ENCODE measurements around the gene MTSS2.

DNA sequence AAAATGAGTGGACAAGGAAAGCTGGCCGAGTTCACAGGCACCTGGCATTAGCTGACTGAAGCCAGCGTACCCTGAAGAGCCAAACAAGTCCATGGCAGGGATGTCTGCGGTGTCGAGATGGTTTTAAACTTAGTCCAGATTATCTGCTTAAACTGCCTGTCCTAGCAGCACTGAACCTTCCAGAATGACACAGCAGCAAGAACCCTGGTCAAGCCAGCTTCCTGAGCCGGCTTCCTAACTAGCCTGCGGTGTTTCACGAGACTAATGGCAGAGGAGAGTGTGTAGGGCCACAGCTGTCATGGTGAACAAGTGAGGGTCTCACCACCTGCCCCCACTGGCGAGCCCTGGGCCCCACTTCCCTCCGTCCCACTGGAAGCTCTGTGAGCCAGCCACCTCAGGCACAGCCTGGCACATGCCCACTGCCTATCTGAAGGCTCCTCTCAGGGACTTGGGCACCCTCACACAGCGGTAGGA is 28.8 kb upstream of the MTSS2 start:
- TF ChIP-seq, protein P1, sequence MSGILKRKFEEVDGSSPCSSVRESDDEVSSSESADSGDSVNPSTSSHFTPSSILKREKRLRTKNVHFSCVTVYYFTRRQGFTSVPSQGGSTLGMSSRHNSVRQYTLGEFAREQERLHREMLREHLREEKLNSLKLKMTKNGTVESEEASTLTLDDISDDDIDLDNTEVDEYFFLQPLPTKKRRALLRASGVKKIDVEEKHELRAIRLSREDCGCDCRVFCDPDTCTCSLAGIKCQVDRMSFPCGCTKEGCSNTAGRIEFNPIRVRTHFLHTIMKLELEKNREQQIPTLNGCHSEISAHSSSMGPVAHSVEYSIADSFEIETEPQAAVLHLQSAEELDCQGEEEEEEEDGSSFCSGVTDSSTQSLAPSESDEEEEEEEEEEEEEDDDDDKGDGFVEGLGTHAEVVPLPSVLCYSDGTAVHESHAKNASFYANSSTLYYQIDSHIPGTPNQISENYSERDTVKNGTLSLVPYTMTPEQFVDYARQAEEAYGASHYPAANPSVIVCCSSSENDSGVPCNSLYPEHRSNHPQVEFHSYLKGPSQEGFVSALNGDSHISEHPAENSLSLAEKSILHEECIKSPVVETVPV (CRISPR knock-in tag; IDR thresholded peaks at IDR 0.05), result no peak
- TF ChIP-seq ZFP30 (CRISPR knock-in tag; IDR thresholded peaks at IDR 0.05) (no peak), ZNF565 (CRISPR knock-in tag; conservative IDR thresholded peaks at IDR 0.05; ENCODE audit: low read depth) (no peak), PPARA (CRISPR knock-in tag; IDR thresholded peaks at IDR 0.05; ENCODE audit: borderline replicate concordance) (no peak), TOX (CRISPR knock-in tag; IDR thresholded peaks at IDR 0.05; ENCODE audit: borderline replicate concordance) (no peak), ZFP3 (CRISPR knock-in tag; IDR thresholded peaks at IDR 0.05) (no peak), TCF4 (CRISPR knock-in tag; IDR thresholded peaks at IDR 0.05; ENCODE audit: borderline replicate concordance) (no peak), ARNTL (CRISPR knock-in tag; IDR thresholded peaks at IDR 0.05; ENCODE audit: borderline replicate concordance, low read depth) (no peak), ZNF8 (CRISPR knock-in tag; IDR thresholded peaks at IDR 0.05) (no peak), ISL1 (CRISPR knock-in tag; IDR thresholded peaks at IDR 0.05) (no peak)

All from SK-N-SH treated with all-trans-retinoic acid at 6 μM for 48 hours (cell line).